Skeletal muscle tissue (tissue), 4 donors: ENCODE results near the gene IFNL4. TPM values are rescaled to one million over a fixed set of nuclear protein-coding genes. Genes with fewer than 3 reads are reported as not detected.

Experiments used
- H3K27ac ChIP-seq: one replicate; pipeline ENCODE4 v1.7.0; 2013; ENCODE audit warnings: mild to moderate bottlenecking, low read depth, low read length, inconsistent platforms
- H3K27me3 ChIP-seq, 3 donors: one replicate each; pipeline ENCODE4 v1.7.0; 2013; ENCODE audit warnings: low read length in 3 of 3; ENCODE audit not compliant: control insufficient read depth in 3 of 3, insufficient read depth in 3 of 3
- H3K36me3 ChIP-seq, 3 donors: one replicate each; pipeline ENCODE4 v1.7.0; 2013; ENCODE audit warnings: low read length in 3 of 3; ENCODE audit not compliant: control insufficient read depth in 3 of 3, insufficient read depth in 3 of 3
- H3K4me1 ChIP-seq, 3 donors: one replicate each; pipeline ENCODE4 v1.7.0; 2013; ENCODE audit warnings: low read length in 3 of 3, mild to moderate bottlenecking in 3 of 3; ENCODE audit not compliant: control insufficient read depth in 3 of 3, insufficient read depth in 3 of 3
- H3K4me3 ChIP-seq, 3 donors: one replicate each; pipeline ENCODE4 v1.7.0; 2013; ENCODE audit warnings: low read length in 3 of 3
- H3K9ac ChIP-seq, 3 donors: one replicate each; pipeline ENCODE4 v1.7.0; 2013; ENCODE audit warnings: low read length in 3 of 3, mild to moderate bottlenecking in 3 of 3, moderate library complexity in 2 of 3, low read depth in 1 of 3
- H3K9me3 ChIP-seq, 3 donors: one replicate each; pipeline ENCODE4 v1.7.0; 2013; ENCODE audit warnings: low read length in 3 of 3; ENCODE audit not compliant: control insufficient read depth in 3 of 3
- total RNA-seq: library from RNA; depleted of rRNA; stranded (reverse); fragments of >200 nt; gene quantifications from one replicate; pipeline ENCODE4 v1.2.3, GENCODE V29; 2014
- donor health status: Osteomylitis.

The IFNL4 gene
- total RNA-seq, 1 donor from 2014 or later = not detected

DNA sequence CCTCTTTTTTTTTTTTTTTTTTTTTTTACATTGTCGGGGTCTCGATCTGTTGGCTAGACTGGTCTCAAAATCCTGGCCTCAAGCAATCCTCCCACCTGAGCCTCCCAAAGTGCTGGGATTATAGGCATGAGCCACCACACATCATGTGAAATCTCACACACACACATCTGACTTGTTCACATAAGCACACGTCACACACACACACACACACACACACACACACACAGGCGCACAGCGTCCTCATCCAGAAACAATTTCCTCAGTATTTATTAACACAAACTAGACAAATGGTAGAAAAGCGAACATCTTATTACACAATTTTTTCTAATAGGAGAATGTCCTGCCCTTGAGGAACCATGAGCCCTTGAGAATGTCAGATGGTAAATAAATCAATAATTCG lies 39.5 kb downstream of the IFNL4 start:
- H3K36me3 ChIP-seq = no peaks in the 10 kb centered on the region
- H3K9me3 ChIP-seq = no peaks in the 10 kb centered on the region
- no peak overlapping the region for H3K4me3 ChIP-seq
- no peak overlapping the region for H3K27ac ChIP-seq
- no peaks in the 10 kb centered on the region for H3K4me1 ChIP-seq
- H3K9ac ChIP-seq = no peak overlapping the region
- peaks cover 12 to 21% (median 16%) of the 10 kb centered on the region in 3 donors for H3K27me3 ChIP-seq

DNA sequence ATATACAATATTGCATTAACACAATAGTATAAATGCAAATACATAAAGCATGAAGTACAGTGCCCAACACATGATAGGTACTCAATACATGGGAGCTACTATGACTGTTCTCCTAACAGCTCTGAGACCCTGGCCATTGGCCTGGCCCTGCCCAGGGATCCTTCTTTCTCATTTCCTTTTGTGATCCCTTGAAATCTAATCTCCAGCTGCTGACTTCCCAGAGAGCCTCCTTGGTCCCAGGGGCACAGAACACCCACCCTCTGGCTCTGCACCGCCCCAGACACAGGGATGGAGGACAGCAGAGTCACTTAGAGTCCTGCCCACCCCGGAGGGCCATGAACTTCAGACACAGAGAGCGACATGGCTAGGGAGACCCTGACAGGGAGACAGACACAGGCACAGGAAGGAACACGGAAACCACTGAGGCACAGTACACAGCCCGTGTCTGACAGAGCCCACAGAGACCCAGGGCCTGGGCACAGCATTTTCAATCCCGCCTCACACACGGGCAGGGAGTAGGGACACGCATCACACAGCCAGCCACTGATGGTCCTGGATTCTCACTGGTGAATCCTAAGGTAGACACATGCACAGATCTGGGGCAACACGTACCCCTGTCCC lies 40.4 kb downstream of the IFNL4 start:
- Histone ChIP-seq H3K9me3 (no peaks in the 10 kb centered on the region), H3K27me3 (peaks cover 17 to 30% (median 25%) of the 10 kb centered on the region in 3 donors), H3K27ac (no peak overlapping the region), H3K36me3 (no peaks in the 10 kb centered on the region), H3K4me1 (no peaks in the 10 kb centered on the region), H3K4me3 (no peak overlapping the region), H3K9ac (no peak overlapping the region)

DNA sequence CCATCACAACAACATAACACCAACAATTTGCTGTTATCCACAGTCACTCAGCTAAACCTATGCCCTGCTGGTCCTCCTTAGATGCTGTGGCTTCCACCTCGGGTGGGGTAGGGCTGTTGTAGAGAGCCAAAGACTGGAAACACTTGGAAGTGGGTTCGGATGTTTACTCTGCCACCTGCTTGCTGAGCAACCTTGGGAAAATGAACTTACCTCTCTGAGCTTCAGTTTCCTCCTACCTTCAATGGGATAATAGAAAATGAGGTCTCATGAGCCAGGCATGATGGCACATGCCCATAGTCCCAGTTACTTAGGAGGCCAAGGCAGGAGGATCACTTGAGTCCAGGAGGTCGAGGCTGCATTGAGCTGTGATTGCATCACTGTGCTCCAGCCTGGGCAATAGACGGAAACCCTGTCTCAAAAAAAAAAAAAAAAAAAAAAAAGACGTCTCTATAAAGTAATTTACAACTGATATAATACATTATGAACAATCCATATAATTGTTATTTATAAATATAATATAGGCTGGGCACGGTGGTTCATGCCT lies 41.3 kb downstream of the IFNL4 start:
- Histone ChIP-seq H3K9ac (no peak overlapping the region), H3K27ac (no peak overlapping the region), H3K36me3 (no peaks in the 10 kb centered on the region), H3K27me3 (peaks cover 25 to 39% (median 34%) of the 10 kb centered on the region in 3 donors), H3K9me3 (no peaks in the 10 kb centered on the region), H3K4me3 (no peak overlapping the region), H3K4me1 (no peaks in the 10 kb centered on the region)

DNA sequence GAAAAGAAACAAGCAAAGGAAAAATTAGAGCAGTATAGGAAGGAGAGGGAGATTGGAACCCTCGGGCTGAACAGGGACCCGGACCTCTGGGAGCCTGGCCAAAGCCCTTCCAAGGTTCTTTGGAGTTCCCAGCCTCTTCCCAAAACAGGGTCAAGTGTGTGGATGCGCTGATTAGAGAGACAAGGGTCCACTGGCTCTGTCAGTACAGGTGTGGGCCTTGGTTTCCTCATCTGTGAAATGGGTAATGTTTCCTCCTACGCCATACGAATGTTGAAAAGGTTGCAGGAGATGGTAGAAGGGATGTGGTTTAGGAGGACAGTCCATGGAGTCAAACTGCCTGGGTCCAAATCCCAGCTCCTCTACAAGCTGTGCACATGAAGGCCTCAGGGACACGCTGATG lies 42.5 kb downstream of the IFNL4 start:
- no peaks in the 10 kb centered on the region for H3K36me3 ChIP-seq
- no peaks in the 10 kb centered on the region for H3K4me1 ChIP-seq
- peaks cover 29 to 46% (median 39%) of the 10 kb centered on the region in 3 donors for H3K27me3 ChIP-seq
- no peak overlapping the region for H3K9ac ChIP-seq
- H3K27ac ChIP-seq = no peak overlapping the region
- no peaks in the 10 kb centered on the region for H3K9me3 ChIP-seq
- no peak overlapping the region for H3K4me3 ChIP-seq

DNA sequence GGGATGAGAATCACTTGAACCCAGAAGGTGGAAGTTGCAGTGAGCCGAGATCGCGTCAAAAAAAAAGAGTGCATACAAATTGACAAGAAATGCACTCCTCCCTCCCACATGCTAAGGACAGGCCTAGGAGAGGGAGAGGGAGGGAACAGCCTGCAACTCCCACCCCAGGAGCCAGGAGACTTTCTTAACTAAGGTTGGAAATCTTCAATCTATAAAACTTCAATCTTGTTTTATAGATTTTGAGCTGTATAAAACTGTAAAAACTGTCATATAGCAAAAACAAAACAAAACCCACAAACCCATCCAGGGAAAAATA lies 43.2 kb downstream of the IFNL4 start:
- H3K36me3 ChIP-seq = no peaks in the 10 kb centered on the region
- H3K27ac ChIP-seq = no peak overlapping the region
- no peaks in the 10 kb centered on the region for H3K9me3 ChIP-seq
- no peak overlapping the region for H3K9ac ChIP-seq
- H3K4me1 ChIP-seq = no peaks in the 10 kb centered on the region
- peaks cover 34 to 53% (median 46%) of the 10 kb centered on the region in 3 donors for H3K27me3 ChIP-seq
- H3K4me3 ChIP-seq = no peak overlapping the region

DNA sequence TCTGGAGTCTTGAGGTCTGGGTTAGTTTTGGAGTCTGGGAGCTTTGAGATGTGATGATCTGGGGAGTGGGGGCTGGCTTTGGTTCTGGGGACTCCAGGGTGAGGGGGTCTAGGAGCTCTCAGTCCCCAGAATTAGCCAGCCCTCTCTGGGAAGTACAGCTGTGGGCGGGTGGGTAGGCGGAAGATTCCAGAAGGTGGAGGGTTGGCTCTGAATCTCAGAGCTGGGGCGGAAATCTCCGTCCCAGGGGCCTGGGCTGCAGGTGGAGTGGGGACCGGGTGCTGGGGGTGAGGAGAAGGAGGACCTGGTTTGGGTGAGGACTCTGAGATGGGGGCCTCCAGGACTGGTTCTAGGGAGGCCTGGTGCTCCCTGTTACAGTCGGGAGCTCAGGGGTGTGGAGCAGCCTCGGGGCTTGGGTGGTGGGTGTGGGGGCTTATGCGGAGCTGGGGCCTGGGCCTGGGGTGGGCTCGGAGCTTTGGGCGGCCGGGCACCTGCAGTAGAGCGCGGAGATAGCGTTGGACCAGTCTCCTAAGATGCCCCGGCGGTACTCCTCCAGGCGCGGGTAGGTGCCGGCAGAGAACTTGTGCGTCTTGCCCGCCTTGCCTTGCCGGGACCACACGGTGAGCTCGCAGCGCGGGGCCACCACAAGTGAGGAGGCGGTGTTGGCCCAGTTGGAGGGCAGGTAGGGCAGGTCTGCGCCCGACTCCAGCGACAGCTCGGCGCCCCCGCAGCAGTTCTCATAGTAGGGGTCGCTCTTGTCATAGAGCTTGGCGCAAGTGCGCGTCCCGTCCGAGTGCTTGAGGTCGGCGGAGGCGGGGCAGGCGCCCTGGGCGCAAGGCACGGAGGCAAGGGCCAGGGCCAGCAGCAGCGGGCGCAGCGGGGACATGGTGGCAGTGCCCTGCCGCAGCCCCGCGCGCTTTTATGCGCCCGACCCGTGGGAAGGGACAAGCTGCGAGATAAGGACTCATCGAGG lies 45.0 kb downstream of the IFNL4 start, which contains the start of gene SYCN:
Gene SYCN, minus strand, starts transcription at position 892 of the 970 bp plus-strand sequence. Its CDS starts 9 bp downstream, at position 883.
- Histone ChIP-seq H3K27me3 (peaks cover 43 to 66% (median 59%) of the 10 kb centered on the region in 3 donors), H3K27ac (no peak within 1 kb of the TSS), H3K4me3 (no peak within 1 kb of the TSS), H3K9ac (no peak within 1 kb of the TSS), H3K9me3 (no peaks in the 10 kb centered on the region), H3K36me3 (no peaks in the 10 kb centered on the region), H3K4me1 (no peaks in the 10 kb centered on the region)

DNA sequence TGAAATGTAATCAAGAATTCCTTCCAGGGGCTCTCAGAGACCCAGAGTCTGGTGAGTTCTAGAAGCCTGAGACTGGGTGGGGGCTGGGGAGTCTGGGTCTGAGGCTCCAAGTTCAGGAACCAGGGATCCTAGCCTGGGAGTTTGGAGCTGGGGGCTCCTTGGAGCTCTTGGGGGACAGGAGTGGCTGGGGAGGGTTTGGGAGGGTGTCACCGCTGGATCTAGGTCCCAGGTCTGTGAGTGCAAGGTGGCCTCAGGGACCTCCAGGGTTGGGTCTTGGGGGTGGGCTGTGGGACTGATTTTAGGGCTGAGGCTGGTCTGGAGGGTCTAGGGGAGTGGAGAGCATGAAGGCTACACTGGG lies 45.7 kb downstream of the IFNL4 start:
- H3K27me3 ChIP-seq = peaks cover 46 to 65% (median 56%) of the 10 kb centered on the region in 3 donors
- H3K36me3 ChIP-seq = no peaks in the 10 kb centered on the region
- H3K9ac ChIP-seq = no peak overlapping the region
- no peaks in the 10 kb centered on the region for H3K9me3 ChIP-seq
- no peaks in the 10 kb centered on the region for H3K4me1 ChIP-seq
- no peak overlapping the region for H3K4me3 ChIP-seq
- no peak overlapping the region for H3K27ac ChIP-seq

DNA sequence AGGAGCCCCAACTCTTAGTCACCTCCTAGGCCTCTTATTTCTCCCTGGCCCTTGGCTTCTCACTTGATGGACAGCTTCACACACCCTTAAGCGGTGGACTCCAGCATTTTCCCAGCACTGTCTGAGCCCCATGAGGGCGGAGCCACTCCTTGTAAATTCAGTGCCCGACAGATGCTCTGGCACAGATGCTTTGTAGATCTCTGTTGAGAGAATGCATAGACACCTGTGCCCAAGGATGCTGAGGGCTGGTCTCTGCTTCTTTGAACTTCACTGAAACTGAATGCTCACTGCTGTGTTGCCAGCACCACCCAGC lies 47.9 kb downstream of the IFNL4 start:
- Histone ChIP-seq H3K9ac (no peak overlapping the region), H3K4me1 (no peaks in the 10 kb centered on the region), H3K27ac (no peak overlapping the region), H3K4me3 (no peak overlapping the region), H3K36me3 (no peaks in the 10 kb centered on the region), H3K27me3 (peaks cover 60 to 77% (median 76%) of the 10 kb centered on the region in 3 donors), H3K9me3 (no peaks in the 10 kb centered on the region)

DNA sequence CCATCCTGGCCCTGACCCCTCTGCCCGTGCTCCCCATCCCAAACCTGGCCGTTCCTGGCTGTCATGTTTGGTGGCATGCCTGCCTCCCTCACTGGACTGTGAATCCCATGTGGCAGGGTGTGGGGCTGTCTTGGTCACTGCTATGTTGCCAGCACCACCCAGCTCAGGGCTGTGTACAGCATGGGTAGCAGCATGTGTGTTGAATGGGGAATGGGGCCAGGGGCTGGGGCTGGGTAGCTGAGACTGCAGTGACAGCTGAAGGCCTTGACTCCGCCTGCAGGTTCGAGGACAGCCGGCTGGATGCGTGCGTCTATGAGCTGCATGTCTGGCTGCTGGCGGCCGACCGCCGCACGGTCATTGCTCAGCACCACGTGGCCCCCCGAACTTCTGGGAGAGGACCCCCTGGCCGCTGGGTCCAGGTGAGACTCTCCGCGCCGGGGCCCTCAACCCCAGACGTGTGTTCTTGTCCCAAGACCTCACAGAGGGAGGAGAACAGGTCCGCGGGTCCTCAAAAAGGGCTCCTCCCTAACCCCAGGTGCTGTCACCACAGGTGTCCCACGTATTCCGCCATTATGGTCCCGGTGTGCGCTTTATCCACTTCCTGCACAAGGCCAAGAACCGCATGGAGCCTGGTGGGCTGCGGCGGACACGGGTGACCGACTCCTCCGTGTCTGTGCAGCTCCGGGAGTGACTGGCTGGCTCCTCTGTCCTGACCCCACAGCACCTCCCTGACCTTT lies 48.4 kb downstream of the IFNL4 start:
- no peak overlapping the region for H3K9ac ChIP-seq
- no peaks in the 10 kb centered on the region for H3K36me3 ChIP-seq
- peaks cover 66 to 82% (median 81%) of the 10 kb centered on the region in 3 donors for H3K27me3 ChIP-seq
- H3K4me1 ChIP-seq = no peaks in the 10 kb centered on the region
- no peak overlapping the region for H3K4me3 ChIP-seq
- H3K9me3 ChIP-seq = no peaks in the 10 kb centered on the region
- H3K27ac ChIP-seq = no peak overlapping the region
